Natural killer cell (primary cell): ENCODE measurements around the gene KATNIP. TPM values are rescaled to one million over a fixed set of nuclear protein-coding genes. Genes with fewer than 3 reads are reported as not detected.

Experiments used
- ATAC-seq, 3 donors: fragments of 150-1000 bp in 2 of 3; fragments of 200-7000 bp in 1 of 3; cut with Tn5 transposase; 1 replicate in 1 of 3; 2 replicates in 2 of 3; pipeline ENCODE4 v1.10.0; 2021; ENCODE audit warnings: mild to moderate bottlenecking in 2 of 3, moderate library complexity in 2 of 3
- DNase-seq, 2 donors: peaks; one replicate each; pipeline versions ENCODE4 v3.0.0 to v3.0.0-alpha.2; 2013 to 2021; ENCODE audit warnings: mixed read lengths in 1 of 2
- H3K27ac ChIP-seq: one replicate; pipeline ENCODE4 v1.5.1; 2013; ENCODE audit warnings: mild to moderate bottlenecking, low read length
- H3K27me3 ChIP-seq: one replicate; pipeline ENCODE4 v1.6.1; 2013; ENCODE audit warnings: low read length; ENCODE audit not compliant: control insufficient read depth, insufficient read depth
- H3K36me3 ChIP-seq: one replicate; pipeline ENCODE4 v1.6.1; 2013; ENCODE audit warnings: low read length; ENCODE audit not compliant: control insufficient read depth, insufficient read depth
- H3K4me1 ChIP-seq: one replicate; pipeline ENCODE4 v1.6.1; 2013; ENCODE audit warnings: low read length; ENCODE audit not compliant: control insufficient read depth, insufficient read depth
- H3K4me3 ChIP-seq: one replicate; pipeline ENCODE4 v1.5.1; 2013; ENCODE audit warnings: low read length
- H3K9me3 ChIP-seq: one replicate; pipeline ENCODE4 v1.6.1; 2013; ENCODE audit warnings: low read length; ENCODE audit not compliant: control insufficient read depth, insufficient read depth
- H3K27ac Mint-ChIP-seq, 2 donors: one replicate each; pipeline ENCODE4 v1.8.0; 2022; ENCODE audit warnings: mild to moderate bottlenecking in 2 of 2, mixed read lengths in 2 of 2, moderate library complexity in 1 of 2
- H3K27me3 Mint-ChIP-seq, 2 donors: one replicate each; pipeline ENCODE4 v1.8.0; 2022; ENCODE audit warnings: low read depth in 2 of 2, mixed read lengths in 2 of 2
- H3K36me3 Mint-ChIP-seq: one replicate; pipeline ENCODE4 v1.8.0; 2022; ENCODE audit warnings: mixed read lengths
- H3K4me1 Mint-ChIP-seq, 2 donors: one replicate each; pipeline ENCODE4 v1.8.0; 2022; ENCODE audit warnings: mixed read lengths in 2 of 2
- H3K4me3 Mint-ChIP-seq: one replicate; pipeline ENCODE4 v1.8.0; 2022; ENCODE audit warnings: mild to moderate bottlenecking, moderate library complexity, mixed read lengths
- H3K9me3 Mint-ChIP-seq, 2 donors: one replicate each; pipeline ENCODE4 v1.8.0; 2022; ENCODE audit warnings: mixed read lengths in 2 of 2
- WGBS: methylation state at CpG from one replicate; pipeline ENCODE4 v1.1.7; 2013; ENCODE audit warnings: missing lambda C conversion rate; ENCODE audit not compliant: insufficient coverage; 5-methylcytosine and 5-hydroxymethylcytosine counted together
- intact Hi-C: fragments of 100-400 bp; cut with micrococcal nuclease; formaldehyde crosslinking; loops from one replicate; pipeline ENCODE4 v1.14.2; 2022
- total RNA-seq, 4 donors: library from RNA; stranded (reverse); fragments of 120-200 nt in 1 of 4; gene quantifications; one replicate each; pipeline versions ENCODE4 v1.2.3 to v1.2.4, GENCODE V29; 2013 to 2022
- TF ChIP-seq, protein P1 (sequence below): fragments of 200-600 bp; IDR thresholded peaks from one replicate; pipeline ENCODE4 v1.8.0; 2022; ENCODE audit warnings: antibody characterized with exemption

The KATNIP gene
- total RNA-seq, 3 donors from 2014 or later (not counting 1 experiment from before 2014, with no cell fraction given) = 32.6 to 38.4 (median 32.7) TPM

DNA sequence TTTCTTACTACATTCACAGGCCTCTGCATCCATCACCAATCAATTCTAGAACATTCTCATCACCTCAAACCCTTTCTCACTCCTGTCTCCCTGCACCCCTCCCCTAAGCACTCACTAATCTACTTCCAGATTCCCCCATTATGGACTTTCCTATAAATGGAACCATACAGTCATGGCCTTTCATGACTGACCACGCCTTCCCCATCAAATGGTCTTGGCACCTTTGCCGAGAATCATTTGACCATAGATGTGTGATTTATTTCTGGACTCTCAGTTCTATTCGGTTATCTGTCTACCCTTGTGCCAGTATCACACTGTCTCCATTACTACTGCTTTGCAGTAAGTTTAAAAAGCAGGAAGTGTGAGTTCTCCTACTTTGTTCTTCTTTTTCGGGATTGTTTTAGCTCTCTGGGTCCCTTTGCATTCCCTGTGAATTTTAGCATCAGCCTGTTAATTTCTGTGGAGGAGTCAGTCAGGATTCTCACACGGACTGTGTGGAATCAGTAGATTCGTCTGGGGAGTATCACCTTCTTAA, 27.7 kb upstream of the KATNIP start:
- Histone ChIP-seq H3K27ac (no peak overlapping the region), H3K27me3 (no peaks in the 10 kb centered on the region), H3K4me1 (no peaks in the 10 kb centered on the region), H3K36me3 (peaks cover 74% of the 10 kb centered on the region), H3K4me3 (no peak overlapping the region), H3K9me3 (no peaks in the 10 kb centered on the region)
- DNase-seq (no peak), ATAC-seq (no peak)
- intact Hi-C loops = no loop called here
- 91% methylated on average over 6 of the region's 6 CpGs for WGBS
- H3K4me3 Mint-ChIP-seq = no peak overlapping the region
- no peaks in the 10 kb centered on the region for H3K27me3 Mint-ChIP-seq
- peaks cover 12 to 25% of the 10 kb centered on the region in 2 donors for H3K4me1 Mint-ChIP-seq
- H3K27ac Mint-ChIP-seq = peak overlapping the region; percentile 56 to 70
- TF ChIP-seq, protein P1, sequence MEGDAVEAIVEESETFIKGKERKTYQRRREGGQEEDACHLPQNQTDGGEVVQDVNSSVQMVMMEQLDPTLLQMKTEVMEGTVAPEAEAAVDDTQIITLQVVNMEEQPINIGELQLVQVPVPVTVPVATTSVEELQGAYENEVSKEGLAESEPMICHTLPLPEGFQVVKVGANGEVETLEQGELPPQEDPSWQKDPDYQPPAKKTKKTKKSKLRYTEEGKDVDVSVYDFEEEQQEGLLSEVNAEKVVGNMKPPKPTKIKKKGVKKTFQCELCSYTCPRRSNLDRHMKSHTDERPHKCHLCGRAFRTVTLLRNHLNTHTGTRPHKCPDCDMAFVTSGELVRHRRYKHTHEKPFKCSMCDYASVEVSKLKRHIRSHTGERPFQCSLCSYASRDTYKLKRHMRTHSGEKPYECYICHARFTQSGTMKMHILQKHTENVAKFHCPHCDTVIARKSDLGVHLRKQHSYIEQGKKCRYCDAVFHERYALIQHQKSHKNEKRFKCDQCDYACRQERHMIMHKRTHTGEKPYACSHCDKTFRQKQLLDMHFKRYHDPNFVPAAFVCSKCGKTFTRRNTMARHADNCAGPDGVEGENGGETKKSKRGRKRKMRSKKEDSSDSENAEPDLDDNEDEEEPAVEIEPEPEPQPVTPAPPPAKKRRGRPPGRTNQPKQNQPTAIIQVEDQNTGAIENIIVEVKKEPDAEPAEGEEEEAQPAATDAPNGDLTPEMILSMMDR = no peak
- H3K9me3 Mint-ChIP-seq = no peaks in the 10 kb centered on the region
- H3K36me3 Mint-ChIP-seq = peaks cover 28% of the 10 kb centered on the region

DNA sequence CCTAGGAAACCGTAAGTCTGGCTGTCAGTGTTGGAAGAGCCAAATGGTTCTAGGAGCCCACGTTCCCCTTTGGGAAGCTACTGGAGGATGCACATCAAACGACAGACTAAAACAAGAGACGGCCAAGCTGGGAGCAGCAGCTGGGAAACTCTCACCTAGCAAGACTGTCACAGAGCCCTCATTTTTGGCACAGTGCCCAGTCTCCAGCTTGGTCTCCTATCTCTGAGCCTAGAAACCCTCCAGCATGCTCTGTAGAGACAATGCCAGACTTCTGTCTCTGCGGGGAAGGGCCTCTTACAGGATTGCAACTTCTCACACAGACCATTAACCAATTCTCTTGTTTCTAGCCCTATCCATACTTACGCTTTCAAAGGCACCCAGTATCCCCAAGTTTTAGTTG, 23.8 kb upstream of the KATNIP start:
- no peak overlapping the region for H3K4me3 ChIP-seq
- H3K36me3 Mint-ChIP-seq = peaks cover 53% of the 10 kb centered on the region
- H3K27me3 ChIP-seq = no peaks in the 10 kb centered on the region
- DNase-seq (no peak), ATAC-seq (no peak)
- TF ChIP-seq, protein P1 = no peak
- no peak overlapping the region for H3K27ac ChIP-seq
- no peaks in the 10 kb centered on the region for H3K9me3 Mint-ChIP-seq
- H3K4me1 Mint-ChIP-seq = peaks cover 14 to 21% of the 10 kb centered on the region in 2 donors
- intact Hi-C loops = no loop called here
- peaks cover under 1% of the 10 kb centered on the region for H3K4me1 ChIP-seq
- no peak overlapping the region for H3K4me3 Mint-ChIP-seq
- H3K27me3 Mint-ChIP-seq = no peaks in the 10 kb centered on the region
- no peak overlapping the region for H3K27ac Mint-ChIP-seq
- WGBS = 95% methylated on average over 6 of the region's 6 CpGs
- peaks cover 86% of the 10 kb centered on the region for H3K36me3 ChIP-seq
- no peaks in the 10 kb centered on the region for H3K9me3 ChIP-seq

- H3K4me1 ChIP-seq = peaks cover 8% of the 10 kb centered on the region
- no peaks in the 10 kb centered on the region for H3K9me3 ChIP-seq
- H3K27me3 ChIP-seq = no peaks in the 10 kb centered on the region
- WGBS = 98% methylated on average over 4 of the region's 4 CpGs
- no peak overlapping the region for H3K4me3 ChIP-seq
- DNase-seq (no peak), ATAC-seq (no peak)
- Mint-ChIP-seq H3K9me3 (no peaks in the 10 kb centered on the region), H3K27ac (no peak overlapping the region), H3K4me1 (peaks cover 22 to 26% of the 10 kb centered on the region in 2 donors), H3K27me3 (no peaks in the 10 kb centered on the region), H3K36me3 (peaks cover 53% of the 10 kb centered on the region), H3K4me3 (no peak overlapping the region)
- intact Hi-C loops = no loop called here
- H3K36me3 ChIP-seq = peaks cover 90% of the 10 kb centered on the region
- no peak overlapping the region for H3K27ac ChIP-seq
- TF ChIP-seq, protein P1 = no peak
Measured at GRCh38 chr16:27528294-27528693, 21.6 kb upstream of the KATNIP start.

DNA sequence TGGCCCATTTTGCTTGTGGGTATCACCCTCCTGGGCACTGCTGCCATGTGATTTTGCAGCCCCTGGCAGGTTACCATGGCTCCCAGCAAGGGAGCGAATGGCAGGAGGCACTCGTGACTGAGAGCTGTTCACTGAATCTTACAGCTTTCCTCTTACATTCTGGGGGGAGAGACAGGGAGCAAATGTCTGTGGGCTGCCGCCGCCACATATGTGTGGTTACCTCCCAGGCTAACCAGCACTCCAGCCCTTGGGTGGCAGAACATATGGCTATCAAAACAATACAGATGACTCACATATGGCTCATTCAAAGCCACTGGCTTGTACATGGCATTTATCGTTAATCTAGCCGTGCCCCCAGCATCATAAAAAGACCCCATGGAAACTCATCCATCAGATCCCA, 20.0 kb upstream of the KATNIP start:
- Histone ChIP-seq H3K27ac (no peak overlapping the region), H3K4me1 (peaks cover 8% of the 10 kb centered on the region), H3K4me3 (no peak overlapping the region), H3K9me3 (no peaks in the 10 kb centered on the region), H3K27me3 (no peaks in the 10 kb centered on the region), H3K36me3 (peaks cover 85% of the 10 kb centered on the region)
- ATAC-seq (no peak), DNase-seq (no peak)
- Mint-ChIP-seq H3K36me3 (peaks cover 54% of the 10 kb centered on the region), H3K4me3 (no peak overlapping the region), H3K9me3 (no peaks in the 10 kb centered on the region), H3K4me1 (peaks cover 24 to 30% of the 10 kb centered on the region in 2 donors), H3K27me3 (no peaks in the 10 kb centered on the region), H3K27ac (peak overlapping the region in 1 of 2 donors; percentile 0)
- TF ChIP-seq, protein P1 = no peak
- intact Hi-C loops = no loop called here
- 72% methylated on average over 6 of the region's 6 CpGs for WGBS
